Mesenchymal stem cell (in vitro differentiated cells and primary cell): ENCODE measurements around the gene CDK4.

Source experiments
- DNase-seq: peaks from one replicate; pipeline ENCODE4 v3.0.0-alpha.2; 2013
- H2AFZ ChIP-seq: one replicate; pipeline ENCODE4 v1.6.1; 2013; ENCODE audit warnings: low read depth, mild to moderate bottlenecking, control low read depth, inconsistent platforms, low read length, moderate library complexity
- H2AK5ac ChIP-seq: 2 replicates; pipeline ENCODE4 v1.6.1; 2013; ENCODE audit warnings: low read length, moderate library complexity, mild to moderate bottlenecking, inconsistent platforms; ENCODE audit not compliant: severe bottlenecking
- H2BK120ac ChIP-seq: one replicate; pipeline ENCODE4 v1.6.1; 2013; ENCODE audit warnings: low read depth, mild to moderate bottlenecking, inconsistent platforms, low read length, moderate library complexity
- H2BK12ac ChIP-seq, 2 experiments: one replicate each; pipeline ENCODE4 v1.6.1; 2013; ENCODE audit warnings: inconsistent platforms in 2 of 2, low read length in 2 of 2, mild to moderate bottlenecking in 2 of 2, moderate library complexity in 2 of 2, control low read depth in 1 of 2
- H2BK15ac ChIP-seq: one replicate; pipeline ENCODE4 v1.6.1; 2013; ENCODE audit warnings: mild to moderate bottlenecking, low read depth, inconsistent platforms; ENCODE audit not compliant: poor library complexity, severe bottlenecking
- H2BK5ac ChIP-seq: 2 replicates; pipeline ENCODE4 v1.6.1; 2013; ENCODE audit warnings: low read depth, mild to moderate bottlenecking, low read length, control low read depth, inconsistent platforms; ENCODE audit not compliant: poor library complexity, severe bottlenecking
- H3K14ac ChIP-seq, 2 experiments: one replicate each; pipeline ENCODE4 v1.6.1; 2013; ENCODE audit warnings: inconsistent platforms in 2 of 2, low read length in 2 of 2, control low read depth in 1 of 2, mild to moderate bottlenecking in 1 of 2, moderate library complexity in 1 of 2
- H3K18ac ChIP-seq, 2 experiments: one replicate each; pipeline ENCODE4 v1.6.1; 2013; ENCODE audit warnings: inconsistent platforms in 2 of 2, low read length in 2 of 2, control low read depth in 1 of 2, low read depth in 1 of 2, mild to moderate bottlenecking in 1 of 2
- H3K23ac ChIP-seq, 2 experiments: one replicate each; pipeline ENCODE4 v1.6.1; 2013; ENCODE audit warnings: inconsistent platforms in 2 of 2, low read length in 2 of 2, mild to moderate bottlenecking in 2 of 2, moderate library complexity in 2 of 2, control low read depth in 1 of 2
- H3K27ac ChIP-seq: 2 replicates; pipeline ENCODE4 v1.5.1; 2013; ENCODE audit warnings: mild to moderate bottlenecking, moderate library complexity, low read length, control low read depth, inconsistent platforms; ENCODE audit not compliant: poor library complexity, severe bottlenecking
- H3K27me3 ChIP-seq, 2 experiments: 2 replicates each; pipeline versions ENCODE4 v1.6.1 to v1.7.0; 2013; ENCODE audit warnings: low read length in 2 of 2, mild to moderate bottlenecking in 2 of 2, moderate library complexity in 2 of 2, control low read depth in 1 of 2, inconsistent platforms in 1 of 2; ENCODE audit not compliant: control insufficient read depth in 1 of 2, insufficient read depth in 1 of 2
- H3K36me3 ChIP-seq, 2 experiments: 2 replicates each; pipeline versions ENCODE4 v1.6.1 to v1.7.0; 2013; ENCODE audit warnings: low read length in 2 of 2, control low read depth in 1 of 2, inconsistent platforms in 1 of 2, low read depth in 1 of 2, mild to moderate bottlenecking in 1 of 2; ENCODE audit not compliant: insufficient read depth in 2 of 2, control insufficient read depth in 1 of 2
- H3K4ac ChIP-seq, 2 experiments: one replicate each; pipeline ENCODE4 v1.6.1; 2013; ENCODE audit warnings: inconsistent platforms in 2 of 2, low read length in 2 of 2, mild to moderate bottlenecking in 2 of 2, moderate library complexity in 2 of 2, control low read depth in 1 of 2, low read depth in 1 of 2
- H3K4me1 ChIP-seq: 2 replicates; pipeline ENCODE4 v1.6.1; 2013; ENCODE audit warnings: low read depth, low read length, control low read depth; ENCODE audit not compliant: control insufficient read depth, insufficient read depth
- H3K4me2 ChIP-seq: 2 replicates; pipeline ENCODE4 v1.6.1; 2013; ENCODE audit warnings: low read length, mild to moderate bottlenecking, inconsistent platforms; ENCODE audit not compliant: poor library complexity, severe bottlenecking
- H3K4me3 ChIP-seq, 2 experiments: 2 replicates each; pipeline versions ENCODE4 v1.5.1 to v1.7.0; 2013; ENCODE audit warnings: low read length in 2 of 2, mild to moderate bottlenecking in 2 of 2, control low read depth in 1 of 2, low read depth in 1 of 2; ENCODE audit not compliant: insufficient read depth in 1 of 2
- H3K79me1 ChIP-seq: replicated peaks from 2 replicates; pipeline ENCODE4 v1.6.1; 2013; ENCODE audit warnings: mild to moderate bottlenecking, control low read depth, low read length, inconsistent platforms; ENCODE audit not compliant: poor library complexity, severe bottlenecking
- H3K9ac ChIP-seq: 2 replicates; pipeline ENCODE4 v1.7.0; 2013; ENCODE audit warnings: mild to moderate bottlenecking, low read length, moderate library complexity
- H3K9me3 ChIP-seq: 2 replicates; pipeline ENCODE4 v1.7.0; 2013; ENCODE audit warnings: mild to moderate bottlenecking, low read length; ENCODE audit not compliant: control insufficient read depth
- H4K8ac ChIP-seq: one replicate; pipeline ENCODE4 v1.6.1; 2013; ENCODE audit warnings: inconsistent platforms, mild to moderate bottlenecking, low read length, moderate library complexity
- H4K91ac ChIP-seq: one replicate; pipeline ENCODE4 v1.6.1; 2013; ENCODE audit warnings: mild to moderate bottlenecking, low read length, inconsistent platforms
- WGBS: methylation state at CpG from one replicate; pipeline ENCODE4 v1.1.7; 2013; ENCODE audit warnings: mixed read lengths; 5-methylcytosine and 5-hydroxymethylcytosine counted together

Gene CDK4

GRCh38 chr12:57772429-57773322 is 20.6 kb upstream of the CDK4 start, which contains the start of gene EEF1AKMT3:
Gene EEF1AKMT3, plus strand, starts transcription at chr12:57772614. Its CDS starts 111 bp downstream, at chr12:57772725.
- peak within 1 kb of the TSS in 1 of 2 experiments; percentile 23 for H3K23ac ChIP-seq
- peak within 1 kb of the TSS; percentile 70 to 98 for H3K4me3 ChIP-seq
- H3K36me3 ChIP-seq, result peaks cover 25 to 56% of the 10 kb centered on the region in 2 experiments
- peaks cover 12% of the 10 kb centered on the region for H3K4me1 ChIP-seq
- H3K79me1 ChIP-seq, result peaks cover 15% of the 10 kb centered on the region
- H4K8ac ChIP-seq, result peak within 1 kb of the TSS; percentile 73
- peak within 1 kb of the TSS; percentile 39 to 97 for H3K4ac ChIP-seq
- H2BK5ac ChIP-seq, result no peak within 1 kb of the TSS
- peak; percentile 79 for DNase-seq
- H3K4me2 ChIP-seq, result peak within 1 kb of the TSS; percentile 99
- peak within 1 kb of the TSS; percentile 89 for H3K27ac ChIP-seq
- H3K9me3 ChIP-seq, result no peaks in the 10 kb centered on the region
- H4K91ac ChIP-seq, result peak within 1 kb of the TSS; percentile 91
- peak within 1 kb of the TSS; percentile 95 for H3K9ac ChIP-seq
- peak within 1 kb of the TSS; percentile 30 for H2BK15ac ChIP-seq
- H2BK120ac ChIP-seq, result no peak within 1 kb of the TSS
- H2AK5ac ChIP-seq, result no peak within 1 kb of the TSS
- H2BK12ac ChIP-seq, result peak within 1 kb of the TSS; percentile 23 to 91
- peak within 1 kb of the TSS in 1 of 2 experiments; percentile 46 for H3K14ac ChIP-seq
- 1% methylated on average over 59 of the region's 67 CpGs for WGBS
- peaks cover 0 to 2% of the 10 kb centered on the region in 2 experiments for H3K27me3 ChIP-seq
- peak within 1 kb of the TSS; percentile 68 to 99 for H3K18ac ChIP-seq
- H2AFZ ChIP-seq, result peak within 1 kb of the TSS; percentile 74

GRCh38 chr12:57771873-57772428 is 19.8 kb upstream of the CDK4 start, which contains the start of gene METTL1:
Gene METTL1, minus strand, starts transcription at chr12:57772105. Its CDS starts 22 bp downstream, at chr12:57772083.
- Histone ChIP-seq H3K18ac (peak within 1 kb of the TSS; percentile 68 to 99), H3K79me1 (peaks cover 15% of the 10 kb centered on the region), H2AK5ac (no peak within 1 kb of the TSS), H3K14ac (peak within 1 kb of the TSS in 1 of 2 experiments; percentile 46), H2BK120ac (no peak within 1 kb of the TSS), H4K91ac (peak within 1 kb of the TSS; percentile 91), H3K4me2 (peak within 1 kb of the TSS; percentile 99), H3K4me3 (peak within 1 kb of the TSS; percentile 70 to 98), H3K9me3 (no peaks in the 10 kb centered on the region), H4K8ac (peak within 1 kb of the TSS; percentile 73), H3K27ac (peak within 1 kb of the TSS; percentile 89), H3K36me3 (peaks cover 25 to 50% of the 10 kb centered on the region in 2 experiments), H2BK12ac (peak within 1 kb of the TSS; percentile 23 to 91), H3K9ac (peak within 1 kb of the TSS; percentile 95), H2BK15ac (peak within 1 kb of the TSS; percentile 30), H3K23ac (peak within 1 kb of the TSS in 1 of 2 experiments; percentile 23), H3K27me3 (peaks cover 7 to 9% of the 10 kb centered on the region in 2 experiments), H2BK5ac (no peak within 1 kb of the TSS), H2AFZ (peak within 1 kb of the TSS; percentile 74), H3K4me1 (peaks cover 13% of the 10 kb centered on the region), H3K4ac (peak within 1 kb of the TSS; percentile 39 to 97)
- DNase-seq, result peak; percentile 98
- WGBS, result under 1% methylated on average over 23 of the region's 28 CpGs

GRCh38 chr12:57771236-57771872 is 19.2 kb upstream of the CDK4 start:
- no peak overlapping the region for H2BK120ac ChIP-seq
- no peak overlapping the region for H4K91ac ChIP-seq
- H3K4me3 ChIP-seq, result peak overlapping the region; percentile 70 to 98
- H3K9me3 ChIP-seq, result no peaks in the 10 kb centered on the region
- no peak overlapping the region for H2BK5ac ChIP-seq
- peaks cover 25 to 47% of the 10 kb centered on the region in 2 experiments for H3K36me3 ChIP-seq
- peaks cover 13 to 15% of the 10 kb centered on the region in 2 experiments for H3K27me3 ChIP-seq
- H3K18ac ChIP-seq, result peak overlapping the region in 1 of 2 experiments; percentile 61
- no peak overlapping the region for H3K14ac ChIP-seq
- peaks cover 15% of the 10 kb centered on the region for H3K79me1 ChIP-seq
- WGBS, result 2% methylated on average over 14 of the region's 16 CpGs
- peak; percentile 94 for DNase-seq
- no peak overlapping the region for H2BK15ac ChIP-seq
- H3K4ac ChIP-seq, result no peak overlapping the region
- peak overlapping the region; percentile 74 for H2AFZ ChIP-seq
- peak overlapping the region; percentile 62 for H4K8ac ChIP-seq
- H3K27ac ChIP-seq, result peak overlapping the region; percentile 67
- H3K4me2 ChIP-seq, result peak overlapping the region; percentile 99
- H3K23ac ChIP-seq, result peak overlapping the region in 1 of 2 experiments; percentile 14
- H2BK12ac ChIP-seq, result no peak overlapping the region
- no peak overlapping the region for H2AK5ac ChIP-seq
- peaks cover 19% of the 10 kb centered on the region for H3K4me1 ChIP-seq
- peak overlapping the region; percentile 95 for H3K9ac ChIP-seq
